ENCODE measurements around the gene THOC2. TPM values are rescaled to one million over a fixed set of nuclear protein-coding genes. Genes with fewer than 3 reads are reported as not detected.
"Not testable (repeated sequence)": the region's sequence is repeated elsewhere in the genome, so short reads cannot be mapped to it uniquely, and the experiment has no call there.

THOC2 gene
- total RNA-seq, 2 experiments from 2014 or later, result 73.8 to 99.1 TPM

DNA sequence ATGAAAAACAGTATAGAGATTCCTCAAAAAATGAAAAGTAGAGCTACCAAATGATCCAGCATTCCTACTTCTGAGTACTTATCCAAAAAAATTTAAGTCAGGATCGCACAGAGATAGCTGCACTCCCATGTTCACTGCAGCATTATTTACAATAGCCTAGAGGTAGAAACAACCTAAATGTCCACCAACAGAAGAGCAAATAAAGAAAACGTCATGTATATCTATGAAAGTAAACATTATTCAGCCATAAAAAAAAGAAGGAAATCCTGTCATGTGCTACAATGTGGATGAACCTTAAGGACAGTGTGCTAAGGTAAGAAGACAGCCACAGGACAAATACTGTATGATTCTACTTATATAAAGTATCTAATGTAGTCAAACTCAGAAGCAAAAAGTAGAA lies 12.4 kb downstream of the THOC2 start:
- no peak overlapping the region for H3K4me2 ChIP-seq (ENCODE audit: low read length)
- no peak for TF ChIP-seq EZH2phosphoT487 (IDR thresholded peaks at IDR 0.05; ENCODE audit: borderline replicate concordance, low read depth, low read length)
- TF ChIP-seq, protein P1, sequence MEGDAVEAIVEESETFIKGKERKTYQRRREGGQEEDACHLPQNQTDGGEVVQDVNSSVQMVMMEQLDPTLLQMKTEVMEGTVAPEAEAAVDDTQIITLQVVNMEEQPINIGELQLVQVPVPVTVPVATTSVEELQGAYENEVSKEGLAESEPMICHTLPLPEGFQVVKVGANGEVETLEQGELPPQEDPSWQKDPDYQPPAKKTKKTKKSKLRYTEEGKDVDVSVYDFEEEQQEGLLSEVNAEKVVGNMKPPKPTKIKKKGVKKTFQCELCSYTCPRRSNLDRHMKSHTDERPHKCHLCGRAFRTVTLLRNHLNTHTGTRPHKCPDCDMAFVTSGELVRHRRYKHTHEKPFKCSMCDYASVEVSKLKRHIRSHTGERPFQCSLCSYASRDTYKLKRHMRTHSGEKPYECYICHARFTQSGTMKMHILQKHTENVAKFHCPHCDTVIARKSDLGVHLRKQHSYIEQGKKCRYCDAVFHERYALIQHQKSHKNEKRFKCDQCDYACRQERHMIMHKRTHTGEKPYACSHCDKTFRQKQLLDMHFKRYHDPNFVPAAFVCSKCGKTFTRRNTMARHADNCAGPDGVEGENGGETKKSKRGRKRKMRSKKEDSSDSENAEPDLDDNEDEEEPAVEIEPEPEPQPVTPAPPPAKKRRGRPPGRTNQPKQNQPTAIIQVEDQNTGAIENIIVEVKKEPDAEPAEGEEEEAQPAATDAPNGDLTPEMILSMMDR (conservative IDR thresholded peaks at IDR 0.05; ENCODE audit: low read length), result no peak
- no peak for DNase-seq (ENCODE audit: low spot score)
- no peaks in the 10 kb centered on the region for H3K9me3 ChIP-seq (ENCODE audit: low read length)
- H2AFZ ChIP-seq (ENCODE audit: low read length), result no peak overlapping the region
- BruUV-seq (replicated peaks), result no TSS peak
- H3K36me3 ChIP-seq (ENCODE audit: insufficient read depth, low read length), result peaks cover 34% of the 10 kb centered on the region
- ChIA-PET POLR2A (interaction anchor here (0.6 kb wide), 1 partner anchor 96 kb away, joined by 4 read pairs; no protein-coding TSS in a partner anchor), CTCF (ENCODE audit: unreplicated experiment) (no interaction called here)
- H3K4me1 ChIP-seq (ENCODE audit: insufficient read depth, low read length, poor library complexity, severe bottlenecking), result peaks cover 5% of the 10 kb centered on the region
- H3K27ac ChIP-seq (ENCODE audit: low read depth, low read length, poor library complexity, severe bottlenecking), result no peak overlapping the region
- no peak overlapping the region for H3K4me3 ChIP-seq (ENCODE audit: low read depth, low read length, poor library complexity, severe bottlenecking)
- intact Hi-C loops (cut with micrococcal nuclease; ENCODE audit: unreplicated experiment), result no loop called here
- H3K79me2 ChIP-seq (ENCODE audit: insufficient read depth, low read depth, low read length), result peaks cover 100% of the 10 kb centered on the region
- no peaks in the 10 kb centered on the region for H4K20me1 ChIP-seq (ENCODE audit: insufficient read depth, low read length)
- no peaks in the 10 kb centered on the region for H3K9me2 ChIP-seq (ENCODE audit: insufficient read depth, low read length)

- Histone ChIP-seq H3K36me3 (ENCODE audit: insufficient read depth, low read length) (peaks cover 21% of the 10 kb centered on the region), H3K4me2 (ENCODE audit: low read length) (peak overlapping the region; percentile 7; the same call in 1 of the 2 replicates), H3K9me2 (ENCODE audit: insufficient read depth, low read length) (no peaks in the 10 kb centered on the region), H3K4me1 (ENCODE audit: insufficient read depth, low read length, poor library complexity, severe bottlenecking) (peaks cover 34% of the 10 kb centered on the region), H4K20me1 (ENCODE audit: insufficient read depth, low read length) (no peaks in the 10 kb centered on the region; the same call in 1 of the 2 replicates), H3K27ac (ENCODE audit: low read depth, low read length, poor library complexity, severe bottlenecking) (no peak overlapping the region), H3K9me3 (ENCODE audit: low read length) (no peaks in the 10 kb centered on the region), H3K79me2 (ENCODE audit: insufficient read depth, low read depth, low read length) (peaks cover 91% of the 10 kb centered on the region), H2AFZ (ENCODE audit: low read length) (no peak overlapping the region), H3K4me3 (ENCODE audit: low read depth, low read length, poor library complexity, severe bottlenecking) (no peak overlapping the region)
- intact Hi-C loops (cut with micrococcal nuclease; ENCODE audit: unreplicated experiment), result no loop called here
- DNase-seq (ENCODE audit: low spot score), result no peak
- TF ChIP-seq, protein P1 (conservative IDR thresholded peaks at IDR 0.05; ENCODE audit: low read length), result no peak
- BruUV-seq (replicated peaks), result no TSS peak
- POLR2A ChIA-PET, result interaction anchor here (0.6 to 1.5 kb wide), 6 partner anchors 10 to 85 kb away, joined by 3 to 4 read pairs (median 3); no protein-coding TSS in a partner anchor
- CTCF ChIA-PET (ENCODE audit: unreplicated experiment), result no interaction called here
Observed at GRCh38 chrX:123713841-123714240, 19.0 kb downstream of the THOC2 start.

DNA sequence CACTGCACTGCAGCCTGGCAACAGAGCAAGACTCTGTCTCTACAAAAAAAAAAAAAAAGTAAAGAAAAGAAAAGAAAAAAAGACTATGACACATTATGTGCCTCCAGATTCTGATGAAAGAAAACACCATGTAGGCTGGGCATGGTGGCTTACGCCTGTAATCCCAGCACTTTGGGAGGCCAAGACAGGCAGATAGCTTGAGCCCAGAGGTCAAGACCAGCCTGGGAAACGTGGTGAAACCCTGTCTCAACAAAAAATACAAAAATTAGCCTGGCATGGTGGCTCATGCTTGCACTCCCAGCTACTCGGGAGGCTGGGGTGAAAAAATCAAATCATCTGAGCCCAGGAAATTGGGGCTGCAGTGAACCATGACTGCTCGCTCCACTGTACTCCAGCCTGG lies 19.4 kb downstream of the THOC2 start:
- peaks cover 24% of the 10 kb centered on the region for H3K36me3 ChIP-seq (ENCODE audit: insufficient read depth, low read length)
- TF ChIP-seq, protein P1 (conservative IDR thresholded peaks at IDR 0.05; ENCODE audit: low read length), result no peak
- TF ChIP-seq EZH2phosphoT487 (IDR thresholded peaks at IDR 0.05; ENCODE audit: borderline replicate concordance, low read depth, low read length), result no peak
- no peak overlapping the region for H3K27ac ChIP-seq (ENCODE audit: low read depth, low read length, poor library complexity, severe bottlenecking)
- peaks cover 34% of the 10 kb centered on the region for H3K4me1 ChIP-seq (ENCODE audit: insufficient read depth, low read length, poor library complexity, severe bottlenecking)
- H2AFZ ChIP-seq (ENCODE audit: low read length), result no peak overlapping the region
- H3K9me3 ChIP-seq (ENCODE audit: low read length), result no peaks in the 10 kb centered on the region
- no peak overlapping the region for H3K4me3 ChIP-seq (ENCODE audit: low read depth, low read length, poor library complexity, severe bottlenecking)
- POLR2A ChIA-PET, result interaction anchor here (0.7 to 1.5 kb wide), 4 partner anchors 11 to 86 kb away, joined by 3 read pairs; no protein-coding TSS in a partner anchor
- DNase-seq (ENCODE audit: low spot score), result no peak
- H3K9me2 ChIP-seq (ENCODE audit: insufficient read depth, low read length), result no peaks in the 10 kb centered on the region
- CTCF ChIA-PET (ENCODE audit: unreplicated experiment), result no interaction called here
- intact Hi-C loops (cut with micrococcal nuclease; ENCODE audit: unreplicated experiment), result no loop called here
- peaks cover 91% of the 10 kb centered on the region for H3K79me2 ChIP-seq (ENCODE audit: insufficient read depth, low read depth, low read length)
- no peaks in the 10 kb centered on the region; the same call in 1 of the 2 replicates for H4K20me1 ChIP-seq (ENCODE audit: insufficient read depth, low read length)
- BruUV-seq (replicated peaks), result no TSS peak
- H3K4me2 ChIP-seq (ENCODE audit: low read length), result peak overlapping the region; percentile 7; the same call in 1 of the 2 replicates

- peaks cover 29% of the 10 kb centered on the region for H3K4me1 ChIP-seq (ENCODE audit: insufficient read depth, low read length, poor library complexity, severe bottlenecking)
- BruUV-seq (replicated peaks); intact Hi-C loops (cut with micrococcal nuclease; ENCODE audit: unreplicated experiment); H3K9me2 ChIP-seq (ENCODE audit: insufficient read depth, low read length); H3K4me3 ChIP-seq (ENCODE audit: low read depth, low read length, poor library complexity, severe bottlenecking); H3K9me3 ChIP-seq (ENCODE audit: low read length); H2AFZ ChIP-seq (ENCODE audit: low read length); CTCF ChIA-PET (ENCODE audit: unreplicated experiment); H4K20me1 ChIP-seq (ENCODE audit: insufficient read depth, low read length); H3K27ac ChIP-seq (ENCODE audit: low read depth, low read length, poor library complexity, severe bottlenecking); H3K4me2 ChIP-seq (ENCODE audit: low read length); DNase-seq (ENCODE audit: low spot score): not testable (repeated sequence)
- POLR2A ChIA-PET, result interaction anchor here (0.6 to 1.3 kb wide), 3 partner anchors 18 to 316 kb away, joined by 3 to 8 read pairs (median 5); no protein-coding TSS in a partner anchor
- peaks cover 33% of the 10 kb centered on the region for H3K36me3 ChIP-seq (ENCODE audit: insufficient read depth, low read length)
- H3K79me2 ChIP-seq (ENCODE audit: insufficient read depth, low read depth, low read length), result peaks cover 91% of the 10 kb centered on the region
Observed at GRCh38 chrX:123711201-123711600, 21.7 kb downstream of the THOC2 start.
